ENCODE results near the gene MRPL39.

DNA sequence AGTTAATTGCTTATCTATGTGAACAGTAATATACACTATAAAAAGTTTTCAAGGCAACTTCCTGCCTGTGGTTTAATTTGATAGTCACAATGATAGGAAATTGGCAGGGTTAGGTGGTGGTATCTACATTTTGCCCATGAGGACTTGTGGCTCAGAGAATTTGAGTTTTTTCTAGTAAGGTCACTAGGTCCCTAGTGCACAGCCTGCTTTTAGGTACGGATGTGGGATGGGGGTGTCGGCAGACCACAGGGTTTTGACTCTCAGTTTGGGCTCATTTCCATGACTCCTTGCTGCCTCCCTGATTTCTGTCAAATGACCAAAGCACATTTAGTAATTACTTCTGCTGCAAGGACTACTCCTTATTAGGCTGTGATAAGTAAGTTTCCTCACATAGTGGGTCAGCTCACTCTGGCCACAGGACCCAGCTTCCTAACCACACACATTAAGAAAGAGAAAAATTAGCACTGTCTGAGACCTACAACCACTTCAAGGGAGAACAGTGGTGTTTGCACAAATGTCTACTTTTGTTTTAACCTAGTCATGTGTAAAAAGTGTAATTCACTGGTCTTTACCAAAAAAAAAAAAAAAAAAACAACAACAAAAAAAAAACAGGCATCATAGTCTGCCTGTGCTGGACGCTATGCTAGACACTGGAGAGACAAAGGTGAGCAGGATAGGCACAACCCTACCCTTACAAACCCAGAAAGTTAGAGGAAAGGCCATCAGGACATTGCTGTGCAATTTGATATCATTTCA lies 43.7 kb downstream of the MRPL39 start:
- TF ChIP-seq, protein P1, sequence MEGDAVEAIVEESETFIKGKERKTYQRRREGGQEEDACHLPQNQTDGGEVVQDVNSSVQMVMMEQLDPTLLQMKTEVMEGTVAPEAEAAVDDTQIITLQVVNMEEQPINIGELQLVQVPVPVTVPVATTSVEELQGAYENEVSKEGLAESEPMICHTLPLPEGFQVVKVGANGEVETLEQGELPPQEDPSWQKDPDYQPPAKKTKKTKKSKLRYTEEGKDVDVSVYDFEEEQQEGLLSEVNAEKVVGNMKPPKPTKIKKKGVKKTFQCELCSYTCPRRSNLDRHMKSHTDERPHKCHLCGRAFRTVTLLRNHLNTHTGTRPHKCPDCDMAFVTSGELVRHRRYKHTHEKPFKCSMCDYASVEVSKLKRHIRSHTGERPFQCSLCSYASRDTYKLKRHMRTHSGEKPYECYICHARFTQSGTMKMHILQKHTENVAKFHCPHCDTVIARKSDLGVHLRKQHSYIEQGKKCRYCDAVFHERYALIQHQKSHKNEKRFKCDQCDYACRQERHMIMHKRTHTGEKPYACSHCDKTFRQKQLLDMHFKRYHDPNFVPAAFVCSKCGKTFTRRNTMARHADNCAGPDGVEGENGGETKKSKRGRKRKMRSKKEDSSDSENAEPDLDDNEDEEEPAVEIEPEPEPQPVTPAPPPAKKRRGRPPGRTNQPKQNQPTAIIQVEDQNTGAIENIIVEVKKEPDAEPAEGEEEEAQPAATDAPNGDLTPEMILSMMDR (IDR thresholded peaks at IDR 0.05): no peak
- TF ChIP-seq POLR2A (IDR thresholded peaks at IDR 0.05): no peak
